ENCODE data around the gene NEDD4L.
"Not testable (repeated sequence)": the region's sequence is repeated elsewhere in the genome, so short reads cannot be mapped to it uniquely, and the experiment has no call there.

NEDD4L gene

GRCh38 chr18:58027341-58027740 is 16.7 kb upstream of the NEDD4L start:
- DNase-seq: no peak

GRCh38 chr18:58028109-58028784 is 15.8 kb upstream of the NEDD4L start:
- no peak for DNase-seq

- no peak for DNase-seq
These were observed 11.8 kb upstream of the NEDD4L start for GRCh38 chr18:58032233-58032632.

GRCh38 chr18:58033216-58033615 is 10.8 kb upstream of the NEDD4L start:
- no peak for DNase-seq

- DNase-seq: no peak
These were observed 9.7 kb upstream of the NEDD4L start for GRCh38 chr18:58034370-58034769.

- DNase-seq: no peak
These were observed 6.9 kb upstream of the NEDD4L start for GRCh38 chr18:58037163-58037562.

GRCh38 chr18:58038063-58038462 is 6.0 kb upstream of the NEDD4L start:
- DNase-seq: no peak

- DNase-seq: no peak
These were observed 2.4 kb upstream of the NEDD4L start for GRCh38 chr18:58041633-58042032.

GRCh38 chr18:58042826-58043490 is 1.1 kb upstream of the NEDD4L start:
- DNase-seq: no peak

- DNase-seq: no peak
These were observed 580 bp downstream of the NEDD4L start for GRCh38 chr18:58044370-58045241.

GRCh38 chr18:58045242-58046092 is 1.4 kb downstream of the NEDD4L start:
- DNase-seq: peak; percentile 50

GRCh38 chr18:58046093-58046793 is 2.2 kb downstream of the NEDD4L start:
- no peak for DNase-seq

GRCh38 chr18:58046794-58047555 is 2.9 kb downstream of the NEDD4L start:
- no peak for DNase-seq

- DNase-seq: no peak
These were observed 3.5 kb downstream of the NEDD4L start for GRCh38 chr18:58047556-58047882.

GRCh38 chr18:58048081-58048642 is 4.1 kb downstream of the NEDD4L start:
- no peak for DNase-seq

- peak; percentile 11 for DNase-seq
These were observed 5.1 kb downstream of the NEDD4L start for GRCh38 chr18:58049000-58049688.

GRCh38 chr18:58050963-58051362 is 6.9 kb downstream of the NEDD4L start:
- not testable (repeated sequence) for DNase-seq

GRCh38 chr18:58051765-58052460 is 7.9 kb downstream of the NEDD4L start:
- no peak for DNase-seq

- no peak for DNase-seq
These were observed 8.9 kb downstream of the NEDD4L start for GRCh38 chr18:58052960-58053359.
